ENCODE data around the gene USPL1.
"Not testable (repeated sequence)": the region's sequence is repeated elsewhere in the genome, so short reads cannot be mapped to it uniquely, and the experiment has no call there.

DNA sequence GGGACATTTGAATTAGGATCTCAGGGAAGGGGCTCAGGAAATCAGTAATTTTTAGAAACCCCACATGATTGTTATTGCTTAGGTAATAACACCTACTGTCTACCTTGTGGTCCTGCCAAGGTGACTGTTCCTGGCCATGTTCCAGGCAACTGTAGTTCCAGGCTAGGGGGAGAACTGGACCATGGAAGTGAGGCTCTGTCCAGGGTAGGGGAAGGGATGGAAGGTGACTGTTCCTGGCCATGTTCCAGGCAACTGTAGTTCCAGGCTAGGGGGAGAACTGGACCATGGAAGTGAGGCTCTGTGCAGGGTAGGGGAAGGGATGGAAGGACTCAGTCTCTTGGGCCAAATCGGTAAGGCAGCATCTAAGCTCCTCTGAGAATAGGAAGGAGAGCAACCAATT is 23.5 kb downstream of the USPL1 start:
- TF ChIP-seq, protein P1, sequence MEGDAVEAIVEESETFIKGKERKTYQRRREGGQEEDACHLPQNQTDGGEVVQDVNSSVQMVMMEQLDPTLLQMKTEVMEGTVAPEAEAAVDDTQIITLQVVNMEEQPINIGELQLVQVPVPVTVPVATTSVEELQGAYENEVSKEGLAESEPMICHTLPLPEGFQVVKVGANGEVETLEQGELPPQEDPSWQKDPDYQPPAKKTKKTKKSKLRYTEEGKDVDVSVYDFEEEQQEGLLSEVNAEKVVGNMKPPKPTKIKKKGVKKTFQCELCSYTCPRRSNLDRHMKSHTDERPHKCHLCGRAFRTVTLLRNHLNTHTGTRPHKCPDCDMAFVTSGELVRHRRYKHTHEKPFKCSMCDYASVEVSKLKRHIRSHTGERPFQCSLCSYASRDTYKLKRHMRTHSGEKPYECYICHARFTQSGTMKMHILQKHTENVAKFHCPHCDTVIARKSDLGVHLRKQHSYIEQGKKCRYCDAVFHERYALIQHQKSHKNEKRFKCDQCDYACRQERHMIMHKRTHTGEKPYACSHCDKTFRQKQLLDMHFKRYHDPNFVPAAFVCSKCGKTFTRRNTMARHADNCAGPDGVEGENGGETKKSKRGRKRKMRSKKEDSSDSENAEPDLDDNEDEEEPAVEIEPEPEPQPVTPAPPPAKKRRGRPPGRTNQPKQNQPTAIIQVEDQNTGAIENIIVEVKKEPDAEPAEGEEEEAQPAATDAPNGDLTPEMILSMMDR (IDR thresholded peaks at IDR 0.05) = not testable (repeated sequence)
- TF ChIP-seq POLR2A (IDR thresholded peaks at IDR 0.05) = not testable (repeated sequence)

Data from ovary (tissue), 3 donors.